Gastrocnemius medialis (tissue), 4 donors: ENCODE measurements around the gene NLRP13.

ENCODE experiments used
- POLR2A ChIP-seq, 2 donors: fragments of 450-650 bp; IDR thresholded peaks; one replicate each; pipeline ENCODE4 v1.6.1; 2017; ENCODE audit warnings: antibody characterized with exemption in 2 of 2, mild to moderate bottlenecking in 2 of 2, moderate library complexity in 2 of 2
- TF ChIP-seq, protein P1 (sequence below), 5 experiments: fragments of 450-650 bp in 3 of 5; fragments of 200-600 bp in 2 of 5; sonication (generic) in 2 of 5; IDR thresholded peaks in 4 of 5; conservative IDR thresholded peaks in 1 of 5; 1 replicate in 4 of 5; 2 replicates in 1 of 5; pipeline ENCODE4 v1.5.1; 2016 to 2019; ENCODE audit warnings: antibody characterized with exemption in 5 of 5, mild to moderate bottlenecking in 3 of 5, moderate library complexity in 3 of 5

DNA sequence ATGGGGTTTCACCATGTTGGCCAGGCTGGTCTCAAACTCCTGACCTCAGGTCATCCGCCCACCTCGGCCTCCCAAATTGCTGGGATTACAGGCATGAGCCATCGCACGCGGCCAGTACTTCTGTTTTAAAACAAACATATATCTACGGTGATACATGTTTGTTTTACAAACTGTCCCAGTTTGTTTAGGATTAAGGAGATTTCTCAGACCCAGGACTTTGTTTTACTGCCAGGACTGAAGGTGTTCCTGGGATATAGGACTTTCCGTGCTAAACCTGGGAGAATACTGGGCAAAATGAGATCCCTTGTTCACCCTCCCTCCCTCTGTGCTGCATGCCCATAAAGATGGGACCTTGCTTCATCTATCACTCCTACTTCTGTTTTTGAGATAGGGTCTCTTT is 24.3 kb upstream of the NLRP13 start:
- TF ChIP-seq, protein P1, sequence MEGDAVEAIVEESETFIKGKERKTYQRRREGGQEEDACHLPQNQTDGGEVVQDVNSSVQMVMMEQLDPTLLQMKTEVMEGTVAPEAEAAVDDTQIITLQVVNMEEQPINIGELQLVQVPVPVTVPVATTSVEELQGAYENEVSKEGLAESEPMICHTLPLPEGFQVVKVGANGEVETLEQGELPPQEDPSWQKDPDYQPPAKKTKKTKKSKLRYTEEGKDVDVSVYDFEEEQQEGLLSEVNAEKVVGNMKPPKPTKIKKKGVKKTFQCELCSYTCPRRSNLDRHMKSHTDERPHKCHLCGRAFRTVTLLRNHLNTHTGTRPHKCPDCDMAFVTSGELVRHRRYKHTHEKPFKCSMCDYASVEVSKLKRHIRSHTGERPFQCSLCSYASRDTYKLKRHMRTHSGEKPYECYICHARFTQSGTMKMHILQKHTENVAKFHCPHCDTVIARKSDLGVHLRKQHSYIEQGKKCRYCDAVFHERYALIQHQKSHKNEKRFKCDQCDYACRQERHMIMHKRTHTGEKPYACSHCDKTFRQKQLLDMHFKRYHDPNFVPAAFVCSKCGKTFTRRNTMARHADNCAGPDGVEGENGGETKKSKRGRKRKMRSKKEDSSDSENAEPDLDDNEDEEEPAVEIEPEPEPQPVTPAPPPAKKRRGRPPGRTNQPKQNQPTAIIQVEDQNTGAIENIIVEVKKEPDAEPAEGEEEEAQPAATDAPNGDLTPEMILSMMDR (IDR thresholded peaks at IDR 0.05 in 4 of 5, conservative IDR thresholded peaks at IDR 0.05 in 1 of 5): no peak
- TF ChIP-seq POLR2A (IDR thresholded peaks at IDR 0.05): no peak
